HEK293T (cell line): ENCODE data around the gene MPRIP.

Source experiments
- BHLHE40 ChIP-seq: fragments of 450-650 bp; IDR thresholded peaks from 2 replicates; pipeline ENCODE4 v1.6.1; 2016; ENCODE audit warnings: mild to moderate bottlenecking, moderate library complexity, borderline replicate concordance
- CTBP1 ChIP-seq: fragments of 450-650 bp; IDR thresholded peaks from 2 replicates; pipeline ENCODE4 v1.6.1; 2016; ENCODE audit warnings: borderline replicate concordance
- FOXA1 ChIP-seq: fragments of 450-650 bp; IDR thresholded peaks from 2 replicates; pipeline ENCODE4 v1.6.1; 2016; ENCODE audit warnings: mild to moderate bottlenecking
- FOXK2 ChIP-seq: fragments of 450-650 bp; IDR thresholded peaks from 2 replicates; pipeline ENCODE4 v1.6.1; 2016; ENCODE audit warnings: mild to moderate bottlenecking
- FOXM1 ChIP-seq: fragments of 450-650 bp; IDR thresholded peaks from 2 replicates; pipeline ENCODE4 v1.6.1; 2017; ENCODE audit warnings: mild to moderate bottlenecking, borderline replicate concordance
- HDGF ChIP-seq: fragments of 450-650 bp; IDR thresholded peaks from 2 replicates; pipeline ENCODE4 v1.6.1; 2017; ENCODE audit warnings: antibody characterized with exemption, borderline replicate concordance
- L3MBTL2 ChIP-seq: fragments of 450-650 bp; conservative IDR thresholded peaks from 2 replicates; pipeline ENCODE4 v1.6.1; 2016; ENCODE audit warnings: mild to moderate bottlenecking
- NFRKB ChIP-seq: fragments of 450-650 bp; IDR thresholded peaks from 2 replicates; pipeline ENCODE4 v1.6.1; 2016; ENCODE audit warnings: mild to moderate bottlenecking, moderate library complexity
- SP1 ChIP-seq: fragments of 450-650 bp; IDR thresholded peaks from 2 replicates; pipeline ENCODE4 v1.6.1; 2017
- SUZ12 ChIP-seq: fragments of 450-650 bp; IDR thresholded peaks from 2 replicates; pipeline ENCODE4 v1.6.1; 2016; ENCODE audit warnings: mild to moderate bottlenecking
- TARDBP ChIP-seq: fragments of 450-650 bp; IDR thresholded peaks from 2 replicates; pipeline ENCODE4 v1.6.1; 2016
- ZNF384 ChIP-seq: fragments of 450-650 bp; IDR thresholded peaks from 2 replicates; pipeline ENCODE4 v1.6.1; 2016
- TF ChIP-seq, protein P1 (sequence below): fragments of 450-650 bp; IDR thresholded peaks from 2 replicates; pipeline ENCODE4 v1.6.1; 2016

DNA sequence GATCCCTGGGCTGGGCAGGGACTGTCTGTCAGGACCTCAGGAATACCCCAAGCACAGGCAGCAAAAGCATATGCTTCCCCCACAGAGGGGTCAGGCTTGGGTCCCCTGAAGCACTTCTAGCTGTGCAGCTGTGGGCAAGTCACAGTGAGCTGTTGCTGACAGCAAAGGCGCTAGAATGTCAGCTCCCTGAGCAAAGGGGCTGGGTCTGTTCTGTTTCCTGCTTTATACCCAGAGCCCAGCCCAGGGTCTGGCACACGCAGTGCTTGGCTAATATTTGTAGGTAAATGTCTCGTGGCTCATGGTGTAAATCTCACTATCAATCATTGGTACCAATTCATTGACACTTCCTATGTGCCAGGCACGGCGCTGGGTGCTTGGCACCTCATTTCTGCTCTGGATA lies 16.6 kb upstream of the MPRIP start:
- no peak for TF ChIP-seq FOXM1
- no peak for TF ChIP-seq SP1
- TF ChIP-seq FOXK2, result no peak
- TF ChIP-seq SUZ12, result no peak
- TF ChIP-seq L3MBTL2, result no peak
- TF ChIP-seq TARDBP, result no peak
- no peak for TF ChIP-seq BHLHE40
- no peak for TF ChIP-seq HDGF
- TF ChIP-seq, protein P1, sequence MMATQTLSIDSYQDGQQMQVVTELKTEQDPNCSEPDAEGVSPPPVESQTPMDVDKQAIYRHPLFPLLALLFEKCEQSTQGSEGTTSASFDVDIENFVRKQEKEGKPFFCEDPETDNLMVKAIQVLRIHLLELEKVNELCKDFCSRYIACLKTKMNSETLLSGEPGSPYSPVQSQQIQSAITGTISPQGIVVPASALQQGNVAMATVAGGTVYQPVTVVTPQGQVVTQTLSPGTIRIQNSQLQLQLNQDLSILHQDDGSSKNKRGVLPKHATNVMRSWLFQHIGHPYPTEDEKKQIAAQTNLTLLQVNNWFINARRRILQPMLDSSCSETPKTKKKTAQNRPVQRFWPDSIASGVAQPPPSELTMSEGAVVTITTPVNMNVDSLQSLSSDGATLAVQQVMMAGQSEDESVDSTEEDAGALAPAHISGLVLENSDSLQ, result no peak
- TF ChIP-seq CTBP1, result no peak
- TF ChIP-seq FOXA1, result no peak
- TF ChIP-seq ZNF384, result no peak
- TF ChIP-seq NFRKB, result no peak
